GM19193 (cell line): ENCODE data around the gene USPL1.

Experiments
- POLR2A ChIP-seq: IDR thresholded peaks from 4 replicates; pipeline ENCODE4 v1.6.1; 2011; ENCODE audit not compliant: insufficient read depth, insufficient read length; ENCODE audit errors: extremely low read depth

USPL1 gene

DNA sequence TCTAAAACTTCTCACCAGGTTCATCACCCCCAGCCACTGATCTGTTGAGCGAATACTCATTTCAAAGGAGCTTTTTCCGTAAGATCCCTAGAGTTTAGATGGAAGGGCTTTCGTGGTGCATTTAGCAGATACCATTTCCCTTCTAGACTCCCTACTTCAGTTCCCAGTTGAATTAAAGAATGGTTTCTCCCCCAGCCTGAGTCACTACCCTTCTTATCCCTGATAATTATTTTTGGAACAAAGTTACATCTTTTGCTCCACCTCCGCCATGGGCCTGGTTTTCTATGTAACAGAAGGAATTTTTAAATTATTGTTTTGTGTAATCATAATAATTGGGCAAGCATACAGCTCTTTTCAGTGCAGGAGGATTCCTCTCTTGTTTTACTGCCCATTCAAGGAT, 22.0 kb downstream of the USPL1 start:
- TF ChIP-seq POLR2A, result no peak

DNA sequence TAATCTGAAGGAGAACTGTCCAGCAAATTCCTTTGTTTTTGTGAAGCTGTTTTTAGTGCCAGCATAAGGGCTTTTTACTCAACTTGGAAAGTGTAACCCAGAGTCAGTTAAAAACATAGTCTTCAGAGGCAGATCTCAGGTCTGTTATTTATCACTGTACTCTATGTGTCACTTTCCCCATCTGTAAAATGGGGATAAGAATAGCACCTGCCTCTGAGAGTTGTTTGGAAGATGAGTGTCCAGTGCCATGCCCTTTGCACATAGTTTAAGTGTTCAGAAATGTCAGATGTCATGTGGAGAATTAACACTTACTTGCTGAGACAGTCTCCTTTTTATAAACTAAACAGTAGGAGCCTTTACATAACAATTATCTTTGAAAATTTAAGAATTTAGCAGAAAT, 27.9 kb downstream of the USPL1 start:
- TF ChIP-seq POLR2A, result no peak

DNA sequence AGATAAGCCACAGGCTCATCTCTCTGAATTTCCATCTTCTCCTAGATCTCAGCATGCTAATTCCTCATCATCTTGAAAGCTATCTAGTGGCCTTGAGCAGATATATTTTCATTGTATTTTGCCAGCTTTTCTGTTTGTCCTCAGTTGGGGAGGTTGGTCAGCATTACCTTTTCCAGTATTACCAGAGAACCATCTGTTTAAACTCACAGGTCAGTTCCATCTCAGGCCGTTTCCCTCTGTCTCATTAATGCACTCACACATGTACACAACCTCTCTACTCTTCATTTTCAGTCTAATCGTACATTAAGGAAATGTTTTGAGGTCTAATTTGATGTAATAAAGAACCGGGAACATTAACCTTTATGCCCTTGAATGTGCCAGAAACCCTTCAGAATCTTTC, 29.7 kb downstream of the USPL1 start:
- TF ChIP-seq POLR2A, result no peak

DNA sequence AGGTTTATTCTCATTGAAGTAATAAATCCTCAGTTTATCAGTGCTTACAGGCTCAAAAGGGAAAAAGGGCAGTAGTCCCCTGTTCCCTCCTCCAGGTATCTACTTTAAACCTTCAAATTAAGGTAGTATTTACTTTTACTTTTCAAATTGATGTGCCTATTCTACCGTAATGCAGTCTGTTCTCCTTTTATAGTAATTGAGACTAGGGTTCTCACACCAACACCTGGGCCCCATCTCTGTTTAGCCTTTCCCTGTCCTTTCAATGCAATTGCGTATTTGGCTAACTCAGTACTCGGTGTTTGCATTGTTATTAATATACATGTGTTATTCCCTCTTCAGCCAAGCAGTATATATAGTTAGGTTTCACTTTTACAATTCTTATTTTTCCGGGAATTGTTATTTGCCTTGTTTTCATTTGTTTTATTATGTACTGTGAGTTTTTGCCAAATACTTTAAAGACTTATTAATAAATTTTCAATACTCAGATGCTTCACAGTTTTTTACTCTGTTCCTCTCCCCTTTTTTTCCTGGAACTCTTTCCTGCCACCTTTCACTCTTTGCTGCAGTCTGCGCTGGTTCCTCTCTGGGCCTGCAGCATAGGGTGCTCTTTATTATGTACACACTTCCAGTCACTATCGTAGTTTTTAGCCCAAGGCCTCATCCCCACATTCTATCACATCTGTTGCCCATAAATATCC, 30.3 kb downstream of the USPL1 start:
- no peak for TF ChIP-seq POLR2A

DNA sequence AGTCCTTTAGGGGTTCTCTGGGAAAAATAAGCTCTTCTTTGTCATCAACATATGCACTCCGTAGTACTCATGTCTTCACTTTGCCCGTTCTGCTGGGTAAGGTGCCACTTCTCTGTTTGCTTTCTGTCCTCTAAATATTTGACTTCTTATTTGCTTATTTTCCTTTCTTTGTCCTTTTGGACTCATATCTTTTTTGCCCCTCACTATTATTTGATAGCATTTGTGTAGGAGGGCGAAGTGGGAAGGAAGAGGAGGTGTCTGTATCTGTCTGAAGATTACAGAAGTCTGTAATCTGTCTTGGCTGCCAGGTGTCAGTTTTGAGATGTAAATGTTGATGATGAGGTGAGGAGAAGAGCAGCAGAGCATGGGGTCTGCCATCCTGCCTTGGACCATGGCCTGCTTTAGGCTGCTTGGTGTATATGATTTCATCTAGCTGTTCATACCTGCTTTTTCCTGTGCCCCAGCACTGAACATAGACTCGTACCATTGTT, 30.8 kb downstream of the USPL1 start:
- no peak for TF ChIP-seq POLR2A

DNA sequence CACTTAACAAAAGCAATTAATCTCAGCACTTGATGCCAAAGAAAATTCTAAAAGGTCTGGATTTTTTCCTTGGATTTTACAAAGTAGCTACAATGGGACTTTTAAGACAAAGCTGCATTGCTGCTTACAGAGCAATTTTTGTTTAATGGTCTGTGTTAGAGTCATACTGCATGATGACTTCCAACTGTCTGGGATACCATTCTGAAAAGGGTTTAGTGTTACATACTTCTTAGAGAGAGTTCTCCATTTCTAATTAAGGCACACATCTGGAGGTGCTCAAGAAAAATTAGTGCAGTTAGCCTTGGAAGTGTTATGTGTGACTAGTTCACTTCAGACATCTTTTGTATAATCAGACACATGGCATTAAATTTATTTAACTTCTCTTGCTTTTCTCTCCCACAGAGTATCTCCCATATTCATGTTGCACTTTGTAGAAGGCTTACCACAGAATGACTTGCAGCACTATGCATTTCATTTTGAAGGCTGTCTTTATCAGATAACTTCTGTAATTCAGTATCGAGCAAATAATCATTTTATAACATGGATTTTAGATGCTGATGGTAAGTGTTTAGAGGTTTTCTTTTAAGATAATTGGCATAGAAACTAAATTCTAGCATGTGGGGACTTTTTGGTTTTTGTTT, 35.1 kb downstream of the USPL1 start:
- no peak for TF ChIP-seq POLR2A

DNA sequence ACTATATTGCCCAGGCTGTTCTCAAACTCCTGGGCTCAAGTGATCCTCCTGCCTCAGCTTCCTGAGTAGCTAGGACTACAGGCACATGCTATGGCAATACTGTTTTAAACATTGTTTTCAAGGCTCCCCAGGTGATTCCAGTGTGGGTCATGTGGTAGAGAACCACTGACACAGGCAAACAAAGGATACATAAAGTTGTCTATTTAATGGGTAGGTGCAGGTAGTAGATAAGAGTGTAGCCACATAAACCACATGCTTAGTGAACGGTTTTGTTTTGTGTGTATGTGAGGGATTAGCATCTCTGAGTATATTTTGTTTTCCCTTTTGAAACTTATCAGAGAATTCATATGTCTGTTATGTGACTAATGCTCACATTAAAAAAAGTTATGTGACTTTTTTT, 36.7 kb downstream of the USPL1 start:
- no peak for TF ChIP-seq POLR2A

DNA sequence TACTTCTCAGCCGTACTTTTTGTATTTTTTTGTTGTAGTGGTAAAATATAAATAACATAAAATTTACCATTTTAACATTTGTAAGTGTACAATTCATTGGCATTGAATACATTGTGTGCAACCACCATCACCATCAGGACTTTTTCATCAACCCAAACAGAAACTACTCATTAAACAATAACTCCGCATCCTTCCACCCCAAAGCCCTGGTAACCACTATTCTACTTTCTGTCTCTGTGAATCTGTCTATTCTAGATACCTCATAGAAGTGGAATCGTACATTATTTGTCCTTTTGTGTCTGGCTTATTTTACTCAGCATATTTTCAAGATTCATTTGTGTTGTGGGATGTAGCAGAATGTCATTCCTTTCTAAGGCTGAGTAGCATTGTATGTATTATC, 38.5 kb downstream of the USPL1 start:
- TF ChIP-seq POLR2A, result no peak

DNA sequence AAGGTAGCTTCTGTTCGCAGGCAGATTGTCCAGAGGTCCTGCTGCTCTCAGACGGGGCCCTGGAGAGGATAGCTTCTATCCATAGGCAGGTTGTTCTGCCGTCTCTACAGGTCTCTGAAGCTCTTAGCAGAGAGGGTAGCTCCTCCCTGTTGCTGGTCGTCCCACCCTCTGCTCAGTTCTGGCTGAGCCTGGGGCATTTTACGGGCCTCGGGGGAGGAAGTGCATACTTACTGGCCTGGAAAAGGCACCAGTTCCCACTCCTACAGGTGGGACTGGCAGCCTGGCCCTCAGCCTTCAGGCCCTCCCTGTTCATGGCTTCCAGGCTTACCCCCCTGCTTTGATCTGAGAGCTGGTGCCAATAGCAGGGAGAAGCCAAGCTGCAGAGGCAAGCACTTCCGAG, 42.3 kb downstream of the USPL1 start:
- TF ChIP-seq POLR2A, result no peak

DNA sequence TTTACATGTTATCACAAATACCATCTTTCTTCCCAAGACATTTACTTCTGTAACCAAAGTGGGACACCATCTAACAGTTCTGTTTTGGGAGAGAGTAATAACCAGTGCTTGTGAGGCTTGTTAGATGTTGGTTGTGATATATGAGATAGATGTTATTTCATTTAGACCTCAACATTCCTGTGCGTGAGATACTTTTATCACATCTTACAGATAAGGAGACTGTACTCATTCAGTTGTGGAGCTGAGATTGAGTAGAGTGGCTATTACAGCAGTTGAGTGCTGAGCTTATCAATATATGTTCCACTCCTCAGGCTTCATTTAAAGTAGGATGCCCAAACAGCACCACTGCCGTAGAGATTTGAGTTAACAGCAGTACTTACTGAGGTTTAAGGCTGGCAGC, 43.1 kb downstream of the USPL1 start:
- TF ChIP-seq POLR2A, result no peak

DNA sequence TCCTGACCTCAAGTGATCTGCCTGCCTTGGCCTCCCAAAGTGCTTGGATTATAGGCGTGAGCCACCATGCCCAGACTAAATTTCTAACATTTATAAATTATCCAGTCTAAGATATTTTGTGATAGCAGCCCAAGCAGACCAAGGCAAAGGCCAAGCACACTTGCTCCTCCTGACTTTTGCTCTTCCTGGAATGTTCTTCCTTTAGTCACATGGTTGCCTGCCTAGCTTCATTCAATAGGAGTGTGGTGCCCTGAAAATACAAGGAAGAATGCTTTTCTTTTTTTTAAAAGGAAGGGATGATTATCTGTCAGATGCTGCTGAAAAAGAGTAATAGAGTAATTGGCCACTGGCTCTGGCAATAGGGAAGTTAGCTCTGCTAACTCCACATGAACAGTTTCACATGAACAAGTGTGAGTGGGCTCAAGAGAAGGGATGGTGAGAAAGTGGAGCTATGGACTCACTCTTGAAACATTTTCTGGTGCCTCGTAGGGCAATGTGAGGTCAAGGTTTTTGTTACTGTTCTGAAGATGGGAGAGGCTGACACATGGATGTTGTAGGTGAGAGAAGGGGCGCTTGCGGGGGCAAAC, 47.1 kb downstream of the USPL1 start:
- TF ChIP-seq POLR2A, result no peak

DNA sequence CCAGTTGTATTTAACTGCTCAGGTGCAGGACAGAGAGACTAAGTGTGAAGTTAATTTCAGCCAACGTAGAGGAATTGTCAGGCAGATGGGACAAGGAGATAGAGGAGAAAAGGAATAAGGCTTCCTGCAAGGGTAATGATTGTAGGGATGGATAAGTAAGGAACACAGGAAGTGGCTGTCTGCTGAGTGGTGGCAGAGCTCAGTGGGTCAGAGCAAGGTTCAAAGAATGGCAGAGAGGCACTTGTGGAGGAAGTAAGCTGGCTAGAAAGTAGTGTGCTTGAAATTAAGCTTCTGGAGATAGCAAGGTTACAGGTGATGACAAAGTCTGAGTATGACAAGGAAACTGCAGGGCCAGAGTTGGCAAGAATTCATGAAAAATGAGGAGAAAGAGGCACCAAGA, 47.9 kb downstream of the USPL1 start:
- TF ChIP-seq POLR2A, result no peak

DNA sequence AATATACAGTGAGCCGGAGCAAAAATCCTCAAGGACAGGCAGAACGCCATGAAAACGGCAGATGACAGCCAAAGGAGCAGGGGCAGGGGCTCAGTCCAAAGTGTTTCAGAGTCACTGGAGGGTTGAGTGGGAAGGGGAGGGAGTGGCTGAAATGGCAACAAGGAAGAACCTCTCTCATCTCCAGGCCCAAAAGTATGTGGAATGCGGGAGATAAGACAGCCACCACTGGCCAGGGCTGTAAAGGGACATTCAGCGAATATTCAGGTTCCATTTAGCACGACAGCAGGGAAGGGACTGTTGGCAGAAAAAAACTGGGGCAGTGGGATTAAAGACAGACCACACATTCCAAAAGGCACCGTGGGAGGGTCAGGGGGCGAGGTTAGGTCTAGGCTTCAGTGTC, 48.4 kb downstream of the USPL1 start:
- TF ChIP-seq POLR2A, result no peak

DNA sequence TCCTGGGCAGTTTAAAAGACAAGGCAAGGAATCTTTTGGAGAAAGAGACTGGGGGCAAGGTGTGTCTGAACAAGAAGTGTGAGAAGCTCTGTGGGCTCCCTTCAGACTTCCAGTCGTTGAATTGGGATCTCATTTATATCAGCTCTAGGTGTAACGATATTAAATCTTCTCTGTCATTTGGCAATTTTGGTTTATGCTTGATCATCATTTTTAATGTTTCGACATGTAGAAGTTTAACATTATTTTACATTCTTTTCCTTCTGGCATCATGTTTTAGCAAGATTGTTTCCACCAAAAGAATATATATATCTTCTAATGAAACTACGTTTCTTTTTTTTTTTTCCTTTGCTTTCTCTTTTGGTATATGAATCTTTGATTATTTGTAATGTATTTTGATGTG, 49.3 kb downstream of the USPL1 start:
- no peak for TF ChIP-seq POLR2A

DNA sequence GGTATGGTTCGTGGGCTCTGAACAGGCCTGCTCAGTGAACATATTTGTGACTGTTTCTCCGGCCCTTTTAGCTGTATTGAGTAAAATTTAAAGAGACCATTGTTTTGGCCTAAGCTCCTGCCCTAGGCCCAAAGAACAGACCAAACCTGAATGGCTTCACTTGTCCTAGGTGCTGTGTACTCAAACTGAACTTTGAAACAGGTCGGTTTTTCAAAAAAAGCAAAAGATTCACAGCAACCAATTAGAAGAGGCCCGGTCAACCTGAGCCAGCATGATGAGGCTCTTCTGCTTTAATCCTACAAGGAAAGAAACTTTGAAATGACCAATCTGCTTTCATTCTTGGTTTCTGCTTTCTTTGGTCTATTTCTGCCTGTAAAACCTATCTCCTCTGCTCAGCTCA, 50.6 kb downstream of the USPL1 start:
- no peak for TF ChIP-seq POLR2A

DNA sequence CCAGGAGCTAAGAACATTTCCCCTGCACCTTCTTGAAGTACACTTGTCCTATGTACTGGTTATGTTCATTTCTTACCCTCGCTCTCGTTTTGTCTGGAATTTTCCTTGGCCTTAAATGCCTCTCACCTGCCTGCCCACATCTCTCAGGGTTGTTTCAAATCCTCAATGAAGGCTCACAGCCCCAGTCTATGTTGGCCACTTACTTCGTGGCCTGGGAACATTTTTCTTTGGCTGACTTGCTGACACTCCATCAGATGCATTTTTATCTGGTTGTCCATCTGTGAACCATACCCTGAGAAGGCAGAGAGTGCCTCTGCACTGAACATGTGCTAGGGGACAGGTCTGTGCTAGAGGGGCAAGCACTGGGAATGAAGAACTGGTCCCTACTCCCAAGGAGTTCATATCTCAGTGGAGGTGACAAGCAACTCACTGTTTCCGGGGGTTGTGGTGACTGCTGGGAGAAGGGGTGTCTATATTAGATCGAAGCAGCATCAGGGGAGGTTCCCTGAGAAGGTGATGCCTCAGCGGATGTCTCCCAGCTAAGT, 53.6 kb downstream of the USPL1 start:
- no peak for TF ChIP-seq POLR2A
